ENCODE results near the gene DDT.
"Not testable (repeated sequence)": the region's sequence is repeated elsewhere in the genome, so short reads cannot be mapped to it uniquely, and the experiment has no call there.

Gene DDT

GRCh38 chr22:23949764-23950163, 24.5 kb downstream of the DDT start:
- not testable (repeated sequence) for DNase-seq

GRCh38 chr22:23947391-23947790, 26.9 kb downstream of the DDT start:
- not testable (repeated sequence) for DNase-seq

GRCh38 chr22:23940166-23940565, 34.1 kb downstream of the DDT start:
- DNase-seq: not testable (repeated sequence)

GRCh38 chr22:23939017-23939357, 35.3 kb downstream of the DDT start:
- no peak for DNase-seq

- DNase-seq: no peak
Measured at GRCh38 chr22:23938328-23939016, 35.8 kb downstream of the DDT start.

GRCh38 chr22:23926561-23926960, 47.7 kb downstream of the DDT start:
- DNase-seq: no peak

- DNase-seq: no peak
Measured at GRCh38 chr22:23925020-23925606, 49.1 kb downstream of the DDT start.

GRCh38 chr22:23922921-23923320, 51.3 kb downstream of the DDT start:
- DNase-seq: no peak

- not testable (repeated sequence) for DNase-seq
Measured at GRCh38 chr22:23921586-23922201, 52.5 kb downstream of the DDT start.

All from GOT3 (cell line).